GM18873 (cell line): ENCODE measurements around the gene TMED3.

ENCODE experiments used
- ATAC-seq: cut with Tn5 transposase; IDR thresholded peaks from one replicate; pipeline ENCODE4 v1.9.1; 2021; ENCODE audit warnings: mild to moderate bottlenecking, moderate library complexity, moderate number of reproducible peaks; ENCODE audit not compliant: unreplicated experiment, low FRiP score

The TMED3 gene

DNA sequence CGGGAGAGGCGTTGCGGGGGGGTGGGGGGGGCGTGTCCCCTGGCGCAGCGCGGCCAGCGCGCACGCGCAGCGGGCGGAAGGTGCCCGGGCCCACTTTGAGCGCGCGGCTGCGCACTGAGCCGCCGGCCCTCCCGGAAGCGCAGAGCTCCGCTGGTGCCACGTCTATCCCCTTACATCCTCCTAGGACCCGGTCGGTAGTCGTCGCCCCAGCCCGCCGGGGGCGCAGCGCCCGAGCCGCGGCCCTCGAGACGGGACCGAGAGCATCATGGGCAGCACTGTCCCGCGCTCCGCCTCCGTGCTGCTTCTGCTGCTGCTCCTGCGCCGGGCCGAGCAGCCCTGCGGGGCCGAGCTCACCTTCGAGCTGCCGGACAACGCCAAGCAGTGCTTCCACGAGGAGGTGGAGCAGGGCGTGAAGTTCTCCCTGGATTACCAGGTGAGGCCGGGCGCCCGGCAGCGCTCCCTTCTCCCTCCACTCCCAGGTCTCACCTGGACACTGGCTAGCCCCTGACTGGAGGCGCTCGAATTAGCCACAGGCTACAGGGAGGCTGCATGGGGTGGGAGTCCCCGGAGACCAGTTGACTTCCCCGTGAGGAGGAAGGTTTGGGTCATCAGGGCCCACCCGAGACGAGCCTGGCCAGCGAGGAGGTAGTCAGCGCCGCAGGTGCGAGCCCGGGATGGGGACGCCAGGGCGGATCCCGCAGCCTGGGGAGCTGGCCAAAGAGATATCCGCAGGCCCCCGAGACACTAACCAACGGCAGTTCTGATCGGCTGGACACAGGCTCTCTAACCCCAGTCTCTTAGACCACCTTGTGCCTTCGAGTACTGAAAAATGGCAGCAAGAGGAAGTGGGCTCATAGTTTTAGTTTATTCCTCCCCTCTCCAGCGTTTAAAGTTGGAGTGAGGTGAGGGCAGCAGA, at the start of gene TMED3:
TMED3 (plus strand) TSS at position 128 of the 916 bp plus-strand sequence; CDS start at position 266, 138 bp downstream.
- peak; percentile 70 for ATAC-seq

DNA sequence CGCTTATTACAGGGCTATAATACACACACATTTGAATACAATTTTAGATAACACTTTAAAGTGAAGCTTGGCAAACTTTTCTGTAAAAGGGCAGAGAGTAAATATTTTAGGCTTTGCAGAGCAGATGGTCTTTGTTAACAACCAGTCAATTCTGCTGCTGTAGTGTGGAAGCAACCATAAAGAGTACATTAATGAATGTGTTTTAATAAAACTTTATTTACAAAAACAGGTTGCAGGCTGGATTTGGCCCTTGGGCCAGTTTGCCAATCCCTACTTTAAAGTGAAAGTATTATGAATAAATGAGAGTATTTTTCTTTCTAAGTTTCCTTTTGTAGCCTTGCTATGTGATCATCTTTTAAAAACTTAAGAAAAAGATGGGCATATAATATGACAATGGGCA, 49.1 kb upstream of the TMED3 start:
- no peak for ATAC-seq

DNA sequence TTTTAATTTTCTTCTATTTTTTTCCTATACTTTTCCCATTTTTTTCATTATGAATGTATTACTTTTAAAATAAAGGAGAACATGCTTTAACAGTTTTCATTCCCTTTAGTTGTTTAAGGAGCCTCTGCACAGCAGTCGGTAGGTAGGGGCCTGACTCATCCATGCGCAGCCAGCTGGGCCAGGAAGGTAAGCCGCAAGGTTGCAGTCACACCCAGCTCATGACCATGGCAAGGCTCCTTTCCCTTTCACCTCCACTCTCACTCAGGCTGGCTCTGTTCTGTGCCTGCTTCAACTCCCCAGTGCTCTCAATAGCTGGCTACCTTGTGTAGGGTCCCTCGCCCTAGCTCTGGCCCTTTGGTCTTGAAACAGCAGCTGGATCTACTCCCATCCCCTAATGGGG, 45.7 kb upstream of the TMED3 start:
- ATAC-seq, result no peak

DNA sequence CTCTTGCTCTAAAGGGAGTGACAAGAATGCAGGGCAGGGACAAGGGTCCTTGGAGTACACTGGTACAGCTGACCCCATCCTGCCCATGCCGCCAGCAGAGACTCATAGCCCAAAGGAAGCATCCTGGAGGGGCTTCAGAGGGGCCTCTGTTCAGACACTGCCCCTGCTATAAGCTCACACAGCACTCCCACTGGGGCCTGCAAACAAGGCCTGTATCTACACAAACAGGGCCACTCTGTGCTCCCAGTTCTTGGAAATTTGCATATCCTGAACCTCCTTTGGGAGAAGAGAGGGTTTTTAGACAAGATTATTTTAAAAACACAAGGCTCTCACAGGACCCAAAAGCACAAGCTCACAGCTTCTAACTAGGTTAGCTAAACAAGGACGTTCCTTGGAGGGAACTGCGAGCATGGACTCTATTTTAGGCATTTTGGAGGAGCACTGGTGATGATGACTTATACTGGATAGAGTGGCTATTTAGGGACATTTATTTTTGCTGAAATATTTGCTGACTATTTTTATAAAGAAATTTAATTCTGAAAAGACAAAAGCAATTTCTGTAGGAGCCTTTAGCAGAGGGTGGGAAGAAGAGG, 44.8 kb upstream of the TMED3 start:
- ATAC-seq, result no peak

DNA sequence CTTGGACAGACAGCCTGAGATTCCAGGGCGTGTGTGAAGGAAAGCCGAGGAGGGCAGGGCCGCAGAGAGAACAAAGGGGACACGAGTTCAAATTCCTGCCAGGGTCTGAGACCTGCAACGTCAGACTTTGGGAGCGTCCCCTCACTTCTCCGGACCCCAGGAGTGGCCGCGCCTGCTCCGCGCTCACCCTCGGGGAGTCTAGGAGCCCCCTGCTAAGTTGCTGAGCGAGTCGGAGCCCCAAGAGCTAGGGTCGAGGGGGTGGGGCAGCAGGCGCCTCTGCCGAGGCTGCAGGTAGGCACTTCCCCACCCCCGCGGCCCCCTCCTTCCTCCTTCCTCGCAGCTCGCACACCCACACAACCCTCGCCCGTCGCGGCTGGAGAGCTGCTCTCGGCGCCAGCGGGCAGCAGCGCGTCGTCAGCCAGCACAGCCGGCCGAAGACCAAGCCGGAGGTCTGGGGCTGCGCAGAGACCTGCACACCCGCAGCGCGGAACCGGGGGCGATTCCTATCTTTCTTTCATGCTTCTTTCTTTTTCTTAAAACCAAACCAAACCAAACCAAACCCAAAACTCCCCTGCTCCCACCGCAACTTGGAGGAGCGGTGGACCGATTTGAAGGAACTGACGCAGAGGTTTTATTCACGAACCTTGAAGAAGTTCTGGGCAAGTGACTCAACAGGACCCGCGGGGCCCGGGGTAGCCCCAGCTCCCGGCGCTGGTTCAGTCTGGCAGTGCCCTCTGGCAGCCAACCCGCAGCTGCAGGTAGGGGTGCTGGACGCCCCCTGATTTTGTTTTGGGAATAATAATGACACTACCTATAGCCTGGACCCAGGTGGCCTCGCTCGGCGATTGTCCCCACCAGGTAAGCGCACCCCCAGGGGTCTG, 28.3 kb upstream of the TMED3 start, which contains the start of gene ANKRD34C:
ANKRD34C (plus strand) TSS at position 352 of the 881 bp plus-strand sequence. CDS start 10,563 bp downstream, outside the sequence.
- no peak for ATAC-seq

DNA sequence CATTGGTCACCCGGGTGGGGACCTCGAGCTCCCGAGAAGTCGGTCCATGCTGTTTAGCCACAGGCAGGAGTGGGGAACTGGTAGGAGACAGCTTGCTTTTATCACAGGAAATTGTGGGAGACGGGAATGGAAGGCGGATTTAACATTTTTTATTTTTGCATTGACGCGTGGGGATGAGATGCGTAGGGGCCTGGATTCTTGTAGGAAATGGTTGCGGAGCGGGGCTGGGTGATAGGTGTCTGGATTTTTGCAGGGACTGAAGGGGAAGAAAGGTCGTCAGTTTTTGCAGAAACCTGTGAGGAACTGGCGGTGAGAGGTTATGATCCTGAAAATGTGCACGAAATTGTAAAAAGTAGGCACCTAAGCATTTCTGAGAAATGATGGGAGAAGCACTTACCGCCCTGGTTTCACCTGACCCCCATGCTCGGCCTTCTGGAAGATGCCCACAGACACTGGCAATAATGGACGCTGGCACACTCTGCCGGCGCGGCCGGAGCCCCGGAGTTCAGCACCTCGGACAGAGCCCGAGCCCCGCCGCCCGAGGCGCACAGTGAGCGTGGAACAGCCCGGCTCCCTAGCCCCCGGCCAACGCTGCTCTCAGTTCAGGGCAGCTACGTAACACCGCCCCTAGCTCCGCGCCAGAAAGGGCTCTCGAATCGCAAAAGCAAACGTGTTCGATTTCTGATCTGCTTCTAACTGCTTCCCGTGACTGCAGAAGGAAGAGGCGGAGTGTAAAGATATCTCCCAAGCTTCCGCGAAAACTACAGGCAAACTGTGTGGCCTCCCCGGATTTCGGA, 27.5 kb upstream of the TMED3 start:
- ATAC-seq, result no peak

DNA sequence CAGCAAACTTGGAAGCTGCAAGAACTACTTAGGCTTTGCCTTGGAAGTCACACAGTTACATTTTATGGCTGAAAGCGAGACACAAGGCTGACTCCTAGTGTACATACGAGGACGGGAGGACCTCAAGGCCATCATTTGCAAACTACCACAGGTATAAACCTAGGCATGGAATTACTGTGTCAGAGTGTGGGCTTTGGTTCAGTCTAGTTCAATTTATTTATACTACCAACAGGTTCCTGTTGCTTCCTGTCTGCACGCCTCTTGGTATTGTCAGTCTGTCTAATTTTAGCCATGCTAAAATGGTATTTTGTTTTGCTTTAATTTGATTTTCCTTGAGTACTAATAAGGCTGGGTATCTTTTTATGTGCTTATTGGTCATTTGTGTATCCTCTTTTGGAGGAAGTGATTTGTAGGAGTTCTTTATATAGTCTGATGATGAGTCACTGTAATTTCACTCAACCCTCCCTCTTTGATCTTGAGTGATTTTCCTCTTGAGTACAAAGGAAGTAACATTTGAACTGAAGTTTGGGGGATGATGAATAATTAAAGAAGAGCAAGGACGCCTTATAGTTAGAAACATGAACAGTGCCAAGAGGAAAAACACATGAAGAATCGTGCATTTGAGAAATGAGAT, 20.2 kb upstream of the TMED3 start:
- ATAC-seq, result no peak

DNA sequence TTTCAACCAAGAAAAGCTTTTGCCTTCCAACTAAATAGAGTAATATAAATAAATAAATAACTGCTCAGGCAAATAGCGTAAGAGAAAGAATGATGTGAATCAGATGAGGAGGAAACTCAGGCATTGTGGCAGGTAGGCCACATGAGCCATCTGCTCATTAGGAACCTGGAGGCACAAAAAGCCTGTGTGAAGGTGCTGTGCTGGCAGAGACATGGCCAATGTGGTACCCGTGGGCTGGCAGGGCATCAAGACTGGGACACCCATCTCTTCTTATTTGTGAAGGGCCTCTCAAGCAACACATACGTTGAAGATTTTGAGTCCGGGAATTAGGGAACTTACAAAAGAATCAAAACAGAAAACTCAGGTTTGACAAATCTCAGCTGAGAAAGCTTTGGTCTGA, 18.9 kb upstream of the TMED3 start:
- no peak for ATAC-seq

DNA sequence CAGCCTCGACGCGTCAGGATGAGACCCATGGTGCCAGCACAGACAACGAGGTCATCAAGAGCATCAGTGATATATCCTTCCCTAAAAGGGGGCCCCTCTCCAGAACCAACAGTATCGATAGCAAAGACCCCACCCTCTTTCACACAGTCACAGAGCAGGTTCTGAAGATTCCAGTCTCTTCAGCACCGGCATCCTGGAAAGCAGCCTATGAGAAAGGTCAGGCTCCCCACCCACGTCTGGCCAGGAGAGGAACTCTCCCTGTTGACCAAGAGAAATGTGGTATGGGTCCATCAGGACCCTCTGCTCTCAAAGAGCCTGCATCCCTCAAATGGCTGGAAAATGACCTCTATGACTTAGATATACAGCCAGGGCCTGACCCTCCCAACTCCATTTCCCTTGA, 16.8 kb upstream of the TMED3 start:
- no peak for ATAC-seq

DNA sequence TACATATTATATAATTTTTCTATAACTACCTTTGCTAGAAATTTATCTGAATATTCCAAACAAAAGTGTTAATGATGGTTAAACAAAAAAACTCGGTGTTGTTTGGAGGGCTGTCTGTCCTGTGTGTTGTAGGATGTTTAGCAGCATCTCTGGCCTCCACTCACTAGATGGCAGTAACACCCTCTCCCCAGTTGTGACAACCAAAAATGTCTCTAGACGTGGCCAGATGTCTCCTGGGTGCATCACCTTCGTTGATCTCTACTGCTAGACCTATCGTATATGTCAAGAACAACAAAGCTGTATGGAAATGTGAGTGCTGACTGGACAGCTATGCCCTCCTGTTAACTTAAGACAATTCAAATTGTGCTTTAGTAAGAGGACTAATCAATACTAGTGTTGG, 14.3 kb upstream of the TMED3 start:
- ATAC-seq, result no peak

DNA sequence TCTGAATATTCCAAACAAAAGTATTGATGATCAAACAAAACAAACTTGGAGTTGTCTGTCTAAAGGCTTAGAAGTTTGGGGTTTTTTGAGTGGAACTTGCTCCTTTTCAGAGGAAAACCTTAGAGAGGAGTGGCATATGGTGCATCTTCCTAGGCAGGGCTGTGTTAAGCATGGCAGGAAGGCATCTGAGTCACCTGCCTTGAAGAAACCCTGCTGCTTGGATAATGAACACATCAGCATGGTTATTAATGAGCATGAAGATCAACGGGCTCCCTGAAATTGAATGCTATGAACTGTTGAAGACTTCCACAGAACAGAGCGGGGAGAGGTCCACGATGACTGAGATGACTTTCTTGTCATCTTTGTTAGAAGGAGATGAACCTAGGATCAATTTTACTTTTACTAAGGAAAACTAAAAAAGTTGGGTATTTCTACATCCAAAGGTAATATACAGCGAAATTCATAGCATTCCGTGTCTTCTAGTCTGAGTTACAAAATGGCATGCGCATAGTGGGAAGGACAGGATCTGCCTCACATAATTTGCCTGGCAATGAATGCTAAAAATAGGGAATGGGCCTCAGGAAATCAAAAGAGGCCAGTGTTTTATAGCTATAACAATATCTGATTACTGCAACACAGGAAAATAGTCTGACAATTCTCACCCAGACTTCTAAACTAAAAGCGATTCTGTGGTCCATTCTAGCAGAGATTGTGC, 11.6 kb upstream of the TMED3 start:
- ATAC-seq, result no peak

DNA sequence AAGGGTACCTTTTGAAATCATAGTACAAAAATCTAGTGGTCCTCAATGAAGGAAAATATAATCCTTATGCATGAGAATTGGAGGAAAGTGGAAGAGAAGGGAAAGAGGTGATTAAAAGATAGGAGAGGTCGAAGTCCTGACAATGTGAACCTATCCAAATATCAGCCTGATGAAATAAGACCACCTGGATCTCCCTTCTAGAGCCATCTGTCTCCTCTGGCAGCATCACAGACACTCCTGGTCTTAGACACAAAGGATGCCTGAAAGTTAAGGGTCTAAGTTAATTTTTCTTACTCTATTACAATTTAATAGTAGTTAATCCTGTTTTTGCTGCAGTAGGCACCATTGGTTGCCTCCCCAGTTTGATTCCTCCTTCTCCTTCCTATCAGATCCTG, 11.1 kb upstream of the TMED3 start:
- no peak for ATAC-seq

DNA sequence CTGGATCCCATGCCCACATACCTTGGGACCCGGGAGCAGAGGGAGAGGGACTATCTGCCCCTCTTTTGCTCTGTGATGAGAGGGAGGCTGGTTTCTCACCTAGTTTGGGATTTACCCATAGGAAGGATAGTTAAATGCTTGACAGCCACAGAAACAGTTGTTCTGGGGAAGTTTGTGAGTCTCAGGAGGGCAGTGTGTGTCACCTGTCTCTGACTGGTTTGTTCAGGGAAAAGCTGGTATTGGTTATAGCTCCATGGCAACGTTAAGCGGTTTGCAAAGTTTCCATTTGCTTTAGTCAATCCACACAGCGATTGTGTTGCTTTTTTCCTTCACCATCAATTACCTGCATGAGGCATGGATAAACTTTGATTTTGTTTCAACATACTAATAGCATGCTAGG, 3.7 kb upstream of the TMED3 start:
- no peak for ATAC-seq

DNA sequence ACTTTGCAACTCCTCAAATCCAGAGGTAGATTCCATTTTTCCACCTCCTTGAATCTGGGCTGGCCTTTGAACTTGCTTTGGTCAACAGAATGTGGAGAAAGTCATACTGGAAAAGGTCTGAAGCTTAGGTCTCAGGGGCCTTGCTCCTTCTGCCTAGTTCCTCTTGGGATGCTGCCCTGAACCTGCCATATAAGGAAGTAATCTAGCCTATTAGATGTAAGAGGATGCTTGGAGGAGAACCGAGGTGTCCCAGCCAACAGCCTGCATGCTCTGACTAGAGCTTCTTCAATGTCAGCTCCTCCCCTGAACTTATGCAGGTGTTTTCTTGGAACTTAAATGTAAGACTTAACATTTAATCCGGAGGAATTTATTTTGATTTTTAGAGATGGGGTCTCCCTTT, 2.0 kb upstream of the TMED3 start:
- no peak for ATAC-seq

DNA sequence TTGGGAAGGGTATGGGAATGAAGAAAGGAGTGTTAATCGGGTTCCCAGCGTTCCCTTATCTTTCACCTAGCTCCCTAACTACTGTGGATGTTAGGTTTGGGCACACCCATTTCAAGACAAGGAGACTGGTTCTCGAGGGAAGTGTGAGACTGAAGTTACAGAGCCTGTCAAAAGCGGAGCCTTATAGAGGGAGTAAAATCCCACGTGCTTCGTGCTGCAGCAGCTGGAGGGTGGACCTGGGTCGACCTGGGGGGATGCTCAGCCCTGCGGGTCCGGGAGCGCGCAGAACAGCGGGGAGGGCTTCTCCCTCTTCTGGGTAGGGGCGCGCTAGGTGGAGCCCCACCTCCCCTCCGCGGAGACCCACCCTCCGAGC, 314 bp upstream of the TMED3 start:
- ATAC-seq, result peak; percentile 20

DNA sequence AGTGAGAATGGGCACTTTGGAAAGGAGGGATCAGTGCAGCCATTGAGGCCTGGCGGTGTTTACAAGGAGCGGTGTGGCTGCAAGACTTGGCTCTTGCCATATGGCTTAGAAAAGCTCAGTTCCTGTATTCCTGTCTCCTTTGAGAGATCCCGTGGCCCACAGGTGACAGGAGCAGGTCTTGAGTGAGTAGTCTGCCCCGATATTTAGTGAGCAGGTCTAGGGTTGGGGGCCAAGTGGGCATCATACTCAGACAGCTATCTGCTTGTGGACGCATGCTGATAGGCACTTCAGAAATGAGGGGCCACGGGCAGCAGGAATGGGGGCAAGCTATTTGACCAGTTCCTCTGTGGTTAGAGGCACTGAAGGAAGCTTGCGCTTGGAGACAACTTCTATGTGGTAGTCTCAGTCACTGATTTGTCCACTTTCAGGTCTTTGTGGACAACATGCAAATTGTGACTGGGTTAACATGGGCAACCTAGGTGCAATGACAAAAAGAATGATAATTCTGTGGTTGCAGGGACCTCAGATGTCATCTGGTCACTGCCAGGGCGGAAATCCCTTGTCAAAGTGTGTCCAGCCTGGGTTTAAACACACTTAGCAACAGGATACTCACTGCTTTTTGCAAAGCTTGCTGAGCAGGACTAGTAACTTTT, 1.1 kb downstream of the TMED3 start:
- no peak for ATAC-seq

DNA sequence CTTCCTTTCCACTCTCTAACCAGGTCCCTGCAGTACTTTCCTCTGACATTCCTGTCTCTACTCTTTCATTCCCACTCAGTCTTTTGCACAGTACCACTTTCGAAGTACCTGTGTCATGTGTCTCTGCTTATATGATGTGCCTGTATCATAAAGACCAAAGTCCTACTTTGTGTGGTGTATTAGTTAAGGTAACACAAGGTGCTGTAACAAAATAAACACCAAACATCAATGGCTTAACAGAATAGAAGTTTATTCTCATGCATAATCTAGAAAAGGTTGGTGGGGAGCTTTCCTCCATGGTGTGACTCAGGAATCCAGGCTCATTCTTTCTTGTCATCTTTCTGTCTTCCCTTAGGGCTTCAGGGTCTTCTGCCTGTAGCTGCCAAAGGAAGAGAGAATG, 3.3 kb downstream of the TMED3 start:
- no peak for ATAC-seq

DNA sequence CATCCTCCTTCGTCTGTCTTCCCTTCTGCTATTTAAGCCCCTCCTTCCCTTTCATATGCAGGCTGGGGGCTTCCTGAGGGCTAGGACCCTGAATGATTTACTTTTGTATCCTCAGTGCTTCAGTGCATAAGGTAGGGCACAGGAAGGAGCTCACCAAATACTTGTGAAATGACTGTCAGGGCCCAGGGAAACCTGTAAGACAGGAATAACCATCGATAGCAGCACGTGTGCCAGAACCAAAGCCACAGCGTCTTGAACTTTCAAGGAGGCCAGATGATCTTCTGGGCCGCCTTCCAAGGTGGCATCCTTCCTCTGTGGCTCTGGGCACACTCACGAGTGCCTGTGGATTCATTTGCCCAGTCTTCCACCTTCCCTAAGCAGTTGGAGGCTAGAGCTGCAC, 3.9 kb downstream of the TMED3 start:
- ATAC-seq, result no peak
